Muscle layer of colon (tissue), 2 donors: ENCODE results near the gene KCNAB3.

Source experiments
- H3K27ac ChIP-seq: one replicate; pipeline ENCODE4 v1.7.0; 2013; ENCODE audit warnings: low read depth, mild to moderate bottlenecking, low read length, moderate library complexity
- H3K27me3 ChIP-seq, 2 donors: one replicate each; pipeline ENCODE4 v1.7.0; 2013; ENCODE audit warnings: low read length in 2 of 2, mild to moderate bottlenecking in 2 of 2; ENCODE audit not compliant: insufficient read depth in 2 of 2, control insufficient read depth in 1 of 2
- H3K36me3 ChIP-seq: one replicate; pipeline ENCODE4 v1.7.0; 2013; ENCODE audit warnings: mild to moderate bottlenecking, low read length; ENCODE audit not compliant: insufficient read depth
- H3K4me1 ChIP-seq: one replicate; pipeline ENCODE4 v1.7.0; 2013; ENCODE audit warnings: mild to moderate bottlenecking, low read length; ENCODE audit not compliant: insufficient read depth
- H3K4me3 ChIP-seq, 2 donors: one replicate each; pipeline ENCODE4 v1.7.0; 2013; ENCODE audit warnings: low read length in 2 of 2, low read depth in 1 of 2, mild to moderate bottlenecking in 1 of 2, moderate library complexity in 1 of 2
- H3K9ac ChIP-seq: one replicate; pipeline ENCODE4 v1.7.0; 2013; ENCODE audit warnings: low read length
- H3K9me3 ChIP-seq: one replicate; pipeline ENCODE4 v1.7.0; 2013; ENCODE audit warnings: mild to moderate bottlenecking, low read length
- donor health status: abdominal sarcoma.
- donor health status: Adenocarcinoma of cecum.

KCNAB3 gene

DNA sequence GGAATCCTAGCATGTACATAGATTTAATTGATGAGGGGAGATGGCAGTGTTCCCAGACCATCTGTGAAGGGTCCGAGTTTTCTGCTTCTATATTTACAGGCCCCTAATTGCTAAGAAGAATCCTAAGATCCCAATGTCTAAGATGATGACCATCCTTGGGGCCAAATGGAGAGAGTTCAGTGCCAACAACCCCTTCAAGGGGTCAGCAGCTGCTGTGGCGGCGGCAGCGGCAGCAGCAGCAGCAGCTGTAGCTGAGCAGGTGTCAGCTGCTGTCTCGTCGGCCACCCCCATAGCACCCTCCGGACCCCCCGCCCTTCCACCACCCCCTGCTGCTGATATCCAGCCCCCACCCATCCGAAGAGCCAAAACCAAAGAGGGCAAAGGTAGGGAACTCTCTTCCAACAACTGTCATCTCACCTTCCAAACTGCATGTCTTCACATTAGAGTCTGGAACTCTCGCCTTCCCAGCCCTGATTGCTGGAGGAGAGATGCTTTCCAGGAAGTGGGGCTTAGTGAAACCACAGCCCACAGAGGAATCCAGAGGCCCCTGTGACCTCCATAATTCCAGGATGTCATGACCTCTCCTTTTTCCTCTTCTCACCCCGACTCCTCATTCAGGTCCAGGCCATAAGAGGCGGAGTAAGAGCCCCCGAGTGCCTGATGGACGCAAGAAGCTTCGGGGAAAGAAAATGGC lies 36.3 kb downstream of the KCNAB3 start:
- Histone ChIP-seq H3K9ac (no peak overlapping the region), H3K36me3 (peaks cover 60% of the 10 kb centered on the region), H3K27ac (no peak overlapping the region), H3K4me1 (peaks cover 22% of the 10 kb centered on the region), H3K9me3 (no peaks in the 10 kb centered on the region), H3K4me3 (no peak overlapping the region), H3K27me3 (no peaks in the 10 kb centered on the region)

DNA sequence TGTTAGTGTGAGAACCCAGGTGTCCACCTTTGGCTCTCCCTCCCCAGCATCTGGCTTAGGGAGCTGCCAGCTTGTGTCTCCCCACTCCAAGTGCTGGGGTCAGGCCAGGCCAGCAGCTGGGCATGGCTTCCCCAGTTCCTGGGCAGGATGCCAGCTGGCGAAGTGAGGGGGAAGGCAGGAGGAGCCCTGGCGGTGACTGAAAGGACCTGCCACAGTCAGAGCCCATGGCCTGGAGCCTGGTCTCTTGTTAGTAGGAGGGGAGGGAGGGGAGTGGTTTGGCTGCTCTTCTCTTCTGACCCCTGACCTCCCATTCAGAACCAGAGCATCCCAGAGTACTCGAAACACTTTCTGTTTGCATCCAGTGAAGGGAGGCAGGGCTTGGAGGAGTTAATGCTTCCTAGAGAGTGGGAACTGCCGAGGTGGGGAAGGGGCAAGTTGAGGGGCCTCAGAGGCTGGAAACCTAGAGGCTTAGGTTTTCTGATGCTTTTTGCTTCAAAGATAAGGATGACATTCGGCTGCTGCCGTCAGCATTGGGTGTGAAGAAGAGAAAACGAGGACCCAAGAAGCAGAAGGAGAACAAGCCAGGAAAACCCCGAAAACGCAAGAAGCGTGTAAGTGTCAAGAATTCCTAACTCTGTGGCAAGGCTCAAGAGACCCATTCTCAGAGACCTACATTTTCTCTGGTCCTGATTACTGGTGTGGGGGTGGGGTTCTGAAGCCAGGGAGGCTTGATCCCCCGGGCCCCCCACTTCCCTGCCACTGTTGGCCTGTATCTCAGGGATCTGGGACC lies 40.3 kb downstream of the KCNAB3 start:
- Histone ChIP-seq H3K27me3 (no peaks in the 10 kb centered on the region), H3K4me1 (peaks cover 37% of the 10 kb centered on the region), H3K36me3 (peaks cover 32% of the 10 kb centered on the region), H3K9ac (no peak overlapping the region), H3K4me3 (peak overlapping the region in 1 of 2 donors; percentile 50), H3K9me3 (no peaks in the 10 kb centered on the region), H3K27ac (peak overlapping the region; percentile 88)

DNA sequence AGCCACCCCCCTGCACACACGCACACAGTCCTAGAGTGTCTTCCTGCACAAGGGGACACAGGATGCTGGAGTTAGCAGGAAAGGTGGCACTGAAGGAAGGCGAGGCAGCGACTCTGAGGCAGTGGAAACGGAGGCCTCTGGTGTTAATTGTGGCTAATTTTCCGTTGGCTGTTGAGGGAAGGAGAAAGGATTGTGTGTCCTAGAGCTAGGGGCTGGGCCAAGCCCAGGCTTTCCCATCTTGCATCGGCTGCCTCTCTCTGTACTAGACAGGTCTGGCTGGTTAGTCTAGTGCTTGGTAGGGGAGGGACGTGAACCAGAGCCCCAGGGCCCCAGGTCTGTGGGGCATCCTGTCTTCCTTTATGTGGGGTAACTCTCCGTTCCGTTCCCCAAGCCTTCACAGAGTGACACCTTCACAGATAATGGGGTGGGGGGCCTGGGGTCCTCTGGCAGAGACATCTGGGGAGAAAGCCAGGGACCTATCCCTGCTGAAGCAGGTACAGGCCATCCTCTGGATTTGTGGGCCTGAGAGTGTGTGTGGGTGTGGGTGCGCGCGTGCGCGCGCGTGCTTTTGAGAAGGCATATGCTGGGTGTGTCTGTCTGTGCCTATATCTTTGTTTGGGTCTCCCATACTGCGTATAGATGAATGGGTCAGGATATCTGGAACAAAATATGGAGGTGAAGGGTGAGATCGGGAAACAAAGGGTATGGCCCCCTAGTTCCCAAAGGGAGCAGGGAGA lies 41.3 kb downstream of the KCNAB3 start, which contains the start of gene CHD3:
Gene CHD3, plus strand, starts transcription at position 606 of the 737 bp plus-strand sequence. CDS start 212 bp downstream, outside the sequence.
- H3K27me3 ChIP-seq, result no peaks in the 10 kb centered on the region
- peak within 1 kb of the TSS; percentile 30 for H3K9ac ChIP-seq
- peak within 1 kb of the TSS; percentile 24 to 50 for H3K4me3 ChIP-seq
- H3K4me1 ChIP-seq, result peaks cover 40% of the 10 kb centered on the region
- H3K27ac ChIP-seq, result peak within 1 kb of the TSS; percentile 88
- peaks cover 22% of the 10 kb centered on the region for H3K36me3 ChIP-seq
- no peaks in the 10 kb centered on the region for H3K9me3 ChIP-seq

DNA sequence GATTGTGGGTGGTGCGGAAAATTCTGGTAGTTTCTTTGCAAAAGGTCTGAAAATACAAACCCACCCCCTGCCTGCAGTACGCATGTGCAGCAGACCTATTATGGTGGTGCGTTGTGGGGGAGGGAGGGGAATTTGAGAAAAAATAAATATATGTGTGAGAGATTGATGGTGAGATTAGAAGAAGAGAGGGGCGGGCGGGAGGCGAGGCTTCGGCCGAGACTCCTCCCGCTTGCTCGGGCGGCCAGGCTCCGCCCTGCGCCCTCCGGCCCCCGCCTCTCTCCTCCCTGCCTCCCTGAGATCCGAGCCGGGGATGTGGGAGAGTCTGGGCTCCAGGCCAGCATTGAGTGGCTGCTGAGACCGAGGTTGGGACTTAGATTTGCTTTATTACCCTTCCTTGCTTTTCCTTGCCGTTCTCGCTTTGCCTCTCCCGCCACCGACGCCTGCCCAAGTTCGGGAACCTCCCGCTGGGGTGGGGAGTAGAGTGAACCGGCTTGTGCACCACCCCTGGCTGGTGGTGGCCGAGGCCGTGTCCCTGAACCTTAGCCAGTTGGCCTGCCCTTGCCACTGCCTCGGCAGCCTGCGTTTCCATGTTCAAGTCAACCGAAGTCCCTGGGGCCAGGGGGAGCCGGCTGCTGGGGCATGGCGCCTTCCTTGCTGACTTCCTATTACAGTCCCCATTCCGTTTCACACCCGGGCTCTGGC lies 42.0 kb downstream of the KCNAB3 start:
- Histone ChIP-seq H3K9me3 (no peaks in the 10 kb centered on the region), H3K36me3 (peaks cover 19% of the 10 kb centered on the region), H3K4me1 (peaks cover 45% of the 10 kb centered on the region), H3K9ac (peak overlapping the region; percentile 52), H3K27me3 (no peaks in the 10 kb centered on the region), H3K27ac (peak overlapping the region; percentile 88), H3K4me3 (peak overlapping the region; percentile 24 to 71)

DNA sequence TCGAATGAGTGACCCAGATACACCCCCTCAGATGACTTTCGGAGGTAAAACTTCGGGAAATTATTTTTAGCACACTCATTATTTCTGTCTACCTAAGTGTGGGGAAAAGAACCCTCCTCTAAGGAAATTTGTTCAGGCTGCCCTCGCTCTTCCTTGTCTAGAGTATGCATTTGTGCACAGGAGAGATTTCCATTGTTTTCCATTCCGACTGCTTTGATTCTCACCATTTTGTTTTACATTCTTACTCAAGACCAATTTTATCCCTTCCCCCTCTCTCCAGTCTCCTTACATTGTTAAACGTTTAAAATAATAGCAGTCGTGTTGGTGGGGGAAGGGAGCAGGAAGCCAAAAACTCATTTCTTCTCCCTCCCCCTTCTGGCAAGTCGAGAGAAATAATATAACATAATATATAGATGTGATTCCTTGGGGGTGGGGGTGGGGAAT lies 42.6 kb downstream of the KCNAB3 start:
- Histone ChIP-seq H3K27me3 (no peaks in the 10 kb centered on the region), H3K4me1 (peaks cover 49% of the 10 kb centered on the region), H3K36me3 (peaks cover 18% of the 10 kb centered on the region), H3K9ac (peak overlapping the region; percentile 52), H3K27ac (peak overlapping the region; percentile 88), H3K4me3 (peak overlapping the region; percentile 6 to 71), H3K9me3 (no peaks in the 10 kb centered on the region)

DNA sequence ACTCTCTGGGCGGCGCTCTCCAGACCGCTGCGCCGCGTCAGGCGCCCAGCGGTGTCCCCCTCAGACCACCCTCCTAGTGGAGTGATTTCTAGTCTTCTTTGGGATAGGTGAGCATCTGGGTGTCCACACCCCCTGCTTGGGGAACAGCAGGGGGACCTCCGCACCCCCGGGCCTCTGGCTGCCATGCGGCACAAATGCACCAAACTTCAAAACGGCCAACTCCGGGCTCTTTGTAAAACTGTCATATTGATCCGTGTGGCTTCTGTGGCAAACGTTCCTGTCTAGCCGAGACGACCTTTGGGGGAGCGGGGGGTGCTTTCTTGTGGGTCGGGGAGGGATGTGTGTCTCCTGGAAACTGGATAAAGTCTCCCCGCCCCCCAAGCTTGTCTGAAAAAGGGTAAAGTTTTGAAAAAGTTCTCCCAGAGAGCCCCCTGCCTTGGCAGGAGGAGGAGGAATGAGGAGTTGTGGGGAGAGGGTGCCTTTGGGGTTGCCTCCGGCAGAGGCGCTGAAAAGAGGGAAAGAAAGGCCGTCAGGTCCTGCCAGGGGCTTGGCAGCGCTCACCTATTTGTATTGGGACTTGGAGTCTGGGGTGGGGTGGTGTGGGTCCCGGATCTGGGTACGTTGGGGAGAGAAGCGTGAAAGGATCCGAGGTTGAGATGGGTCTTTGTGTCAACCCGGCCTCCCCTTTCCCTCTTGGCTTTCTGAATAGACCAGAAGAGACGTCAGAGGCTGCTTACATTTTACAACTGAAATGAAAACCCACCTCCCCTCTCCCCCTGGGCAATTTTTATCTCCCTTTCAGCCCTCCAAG lies 43.2 kb downstream of the KCNAB3 start:
- H3K4me3 ChIP-seq, result peak overlapping the region; percentile 65 to 71
- H3K4me1 ChIP-seq, result peaks cover 49% of the 10 kb centered on the region

DNA sequence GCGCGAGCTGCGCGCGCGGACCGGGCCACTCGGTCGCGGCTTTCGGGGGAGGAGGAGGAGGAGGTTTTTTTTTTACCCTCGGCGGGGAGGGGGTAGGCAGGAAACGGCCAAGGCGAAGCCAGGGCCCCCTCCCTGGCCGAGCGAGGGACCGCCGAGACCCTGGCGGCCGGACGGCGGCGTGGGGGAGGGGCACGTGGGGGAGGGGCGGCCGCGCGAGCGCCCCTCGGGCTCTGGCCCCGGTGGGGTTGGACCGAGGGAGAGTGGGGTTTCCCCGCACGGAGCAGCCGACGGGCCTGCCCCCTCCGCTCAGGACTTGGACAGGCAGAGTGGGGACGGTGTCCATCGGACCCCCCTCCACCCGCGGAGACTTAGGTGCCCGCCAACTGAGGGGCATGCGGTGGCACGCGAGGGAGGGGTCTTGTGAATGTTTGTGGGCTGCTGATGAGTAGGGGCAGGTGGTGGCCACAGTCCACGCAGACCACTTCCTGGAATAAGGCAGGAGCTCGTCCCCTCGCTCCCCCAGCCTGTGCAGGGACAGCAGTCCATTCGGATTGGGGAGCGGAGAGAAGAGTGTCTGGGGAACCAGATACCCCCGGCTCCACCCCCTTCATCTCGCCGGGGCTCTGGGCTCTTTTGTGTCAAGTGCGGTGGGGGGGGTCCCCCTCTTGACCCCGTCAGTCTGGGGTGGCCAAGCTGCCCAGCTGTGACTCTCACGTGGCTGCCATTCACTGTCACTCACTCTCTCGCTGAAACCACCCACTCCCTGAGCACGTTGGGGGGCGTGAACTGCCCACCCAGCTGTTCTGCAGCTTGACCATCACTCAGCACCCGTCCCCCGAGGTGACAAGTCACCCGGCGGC lies 44.1 kb downstream of the KCNAB3 start:
- H3K4me1 ChIP-seq, result peaks cover 49% of the 10 kb centered on the region
- H3K27me3 ChIP-seq, result no peaks in the 10 kb centered on the region
- no peaks in the 10 kb centered on the region for H3K9me3 ChIP-seq
- peak overlapping the region; percentile 52 for H3K9ac ChIP-seq
- peak overlapping the region; percentile 65 to 71 for H3K4me3 ChIP-seq
- peaks cover 4% of the 10 kb centered on the region for H3K36me3 ChIP-seq
- peak overlapping the region; percentile 88 for H3K27ac ChIP-seq

More for the DNA sequence above, 43.2 kb downstream of the KCNAB3 start:
- H3K36me3 ChIP-seq, result peaks cover 12% of the 10 kb centered on the region
- peak overlapping the region; percentile 88 for H3K27ac ChIP-seq
- peak overlapping the region; percentile 52 for H3K9ac ChIP-seq
- H3K27me3 ChIP-seq, result no peaks in the 10 kb centered on the region
- H3K9me3 ChIP-seq, result no peaks in the 10 kb centered on the region

DNA sequence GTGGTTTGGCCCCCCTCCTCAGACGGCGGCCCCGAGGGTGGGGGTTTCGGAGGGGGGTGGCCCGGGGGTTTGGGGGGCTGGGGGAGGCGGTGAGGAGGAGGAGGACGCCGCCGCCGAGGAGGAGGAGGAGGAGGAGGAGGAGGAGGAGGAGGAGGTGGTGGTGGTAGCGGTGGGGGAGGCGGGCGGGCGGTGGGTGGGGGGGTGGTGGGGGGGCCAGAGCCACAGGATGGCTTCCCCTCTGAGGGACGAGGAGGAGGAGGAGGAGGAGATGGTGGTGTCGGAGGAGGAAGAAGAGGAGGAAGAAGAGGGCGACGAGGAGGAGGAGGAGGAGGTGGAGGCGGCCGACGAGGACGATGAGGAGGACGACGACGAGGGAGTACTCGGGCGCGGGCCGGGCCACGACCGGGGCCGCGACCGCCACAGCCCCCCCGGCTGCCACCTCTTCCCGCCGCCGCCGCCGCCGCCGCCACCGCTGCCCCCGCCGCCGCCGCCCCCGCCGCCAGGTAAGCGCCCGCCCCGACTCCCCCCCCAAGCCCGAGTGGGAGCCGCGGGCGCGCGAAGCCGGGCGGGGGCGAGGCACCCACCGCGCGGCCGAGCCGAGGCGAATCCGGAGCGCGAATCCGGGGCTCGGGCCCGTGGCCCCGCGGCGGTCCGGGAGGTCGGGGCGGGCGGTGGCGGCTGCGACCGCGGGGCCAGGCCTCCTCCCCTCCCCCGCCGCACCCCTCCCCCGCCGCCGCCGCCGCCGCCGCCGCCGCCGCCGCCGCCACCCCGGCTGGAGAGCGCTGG lies 44.9 kb downstream of the KCNAB3 start:
- Histone ChIP-seq H3K4me1 (peaks cover 42% of the 10 kb centered on the region), H3K27ac (peak overlapping the region; percentile 88), H3K9ac (no peak overlapping the region)

DNA sequence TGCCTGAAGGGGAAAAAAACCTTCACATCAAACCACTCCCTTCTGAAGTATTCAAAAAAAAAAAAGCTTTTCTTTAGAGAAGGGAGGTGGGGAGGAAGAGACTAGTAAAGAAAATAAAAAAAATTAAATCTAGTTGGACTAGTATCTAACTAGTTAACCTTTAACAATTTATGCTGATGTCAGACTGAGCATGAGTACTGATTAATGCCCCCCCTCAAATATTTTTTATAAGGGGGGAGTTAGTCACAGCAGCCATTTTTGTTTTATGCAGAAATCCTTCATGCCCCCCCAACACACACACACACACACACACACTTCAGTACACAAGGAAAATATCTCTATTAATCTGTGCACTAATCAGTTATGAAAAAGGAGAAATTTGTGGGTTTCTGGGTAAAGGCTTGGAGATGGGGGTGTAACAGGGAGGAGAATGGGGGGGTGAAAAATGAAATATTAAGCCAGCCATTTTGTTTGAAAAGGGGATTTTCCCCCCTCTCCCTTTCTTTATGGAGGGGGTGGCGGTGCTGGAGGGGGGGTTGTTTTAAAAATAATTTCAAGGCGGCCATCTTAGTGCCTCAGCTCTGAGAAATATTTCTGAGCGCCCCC lies 45.8 kb downstream of the KCNAB3 start:
- Histone ChIP-seq H3K9ac (no peak overlapping the region), H3K4me1 (peaks cover 33% of the 10 kb centered on the region), H3K36me3 (no peaks in the 10 kb centered on the region), H3K27me3 (no peaks in the 10 kb centered on the region), H3K27ac (peak overlapping the region; percentile 16), H3K4me3 (no peak overlapping the region), H3K9me3 (no peaks in the 10 kb centered on the region)

More for the DNA sequence above, 44.9 kb downstream of the KCNAB3 start:
- H3K27me3 ChIP-seq, result no peaks in the 10 kb centered on the region
- peak overlapping the region in 1 of 2 donors; percentile 65 for H3K4me3 ChIP-seq
- no peaks in the 10 kb centered on the region for H3K9me3 ChIP-seq
- no peaks in the 10 kb centered on the region for H3K36me3 ChIP-seq
